ENCODE data around the gene EIPR1.

EIPR1 gene

DNA sequence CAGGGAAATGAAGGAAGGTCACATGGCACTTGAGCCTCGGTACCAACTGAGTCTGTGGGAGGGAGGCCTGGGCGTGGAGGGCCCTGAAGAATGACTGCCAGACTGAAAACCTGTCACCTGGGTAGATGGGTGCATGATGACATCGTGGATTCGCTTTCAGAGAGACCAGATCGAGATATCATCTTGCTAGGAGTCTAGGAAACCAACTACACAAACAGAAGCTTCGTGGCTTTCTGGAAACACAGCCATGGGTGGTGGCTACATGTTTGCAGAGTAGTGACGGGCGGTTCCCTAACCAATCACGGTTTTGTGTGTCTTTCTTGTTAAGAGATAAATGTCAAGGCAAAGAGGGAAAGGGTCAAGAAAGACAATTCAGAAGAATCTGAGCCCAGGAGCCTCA is 155.0 kb downstream of the EIPR1 start:
- ChIA-PET CTCF (no interaction called here), POLR2A (no interaction called here)
- Histone ChIP-seq H3K4me1 (ENCODE audit: control extremely low read depth in 1 of 4, control insufficient read depth in 4 of 4, insufficient read depth in 4 of 4, low read length in 3 of 4) (peaks cover 0 to 4% (median 0%) of the 10 kb centered on the region in 4 experiments), H3K27ac (ENCODE audit: insufficient read depth in 1 of 2, low read depth in 1 of 2, low read length in 2 of 2, poor library complexity in 1 of 2, severe bottlenecking in 2 of 2) (no peak overlapping the region), H3K36me3 (ENCODE audit: control insufficient read depth in 4 of 4, insufficient read depth in 4 of 4, low read length in 3 of 4) (peaks cover 0 to 4% (median 2%) of the 10 kb centered on the region in 4 experiments), H3K27me3 (replicated peaks in 2 of 5; ENCODE audit: control insufficient read depth in 4 of 5, insufficient read depth in 5 of 5, low read length in 4 of 5) (no peaks in the 10 kb centered on the region), H3K9me3 (ENCODE audit: control extremely low read depth in 1 of 5, control insufficient read depth in 4 of 5, insufficient read depth in 2 of 5, low read depth in 1 of 5, low read length in 4 of 5) (peaks cover 0 to 56% (median 23%) of the 10 kb centered on the region in 5 experiments), H3K4me3 (ENCODE audit: control insufficient read depth in 1 of 7, extremely low read depth in 1 of 7, insufficient read depth in 4 of 7, low read depth in 2 of 7, low read length in 6 of 7) (no peak overlapping the region)
- 99% methylated on average over 8 of the region's 9 CpGs for WGBS (ENCODE audit: insufficient coverage)
- no peak for DNase-seq

DNA sequence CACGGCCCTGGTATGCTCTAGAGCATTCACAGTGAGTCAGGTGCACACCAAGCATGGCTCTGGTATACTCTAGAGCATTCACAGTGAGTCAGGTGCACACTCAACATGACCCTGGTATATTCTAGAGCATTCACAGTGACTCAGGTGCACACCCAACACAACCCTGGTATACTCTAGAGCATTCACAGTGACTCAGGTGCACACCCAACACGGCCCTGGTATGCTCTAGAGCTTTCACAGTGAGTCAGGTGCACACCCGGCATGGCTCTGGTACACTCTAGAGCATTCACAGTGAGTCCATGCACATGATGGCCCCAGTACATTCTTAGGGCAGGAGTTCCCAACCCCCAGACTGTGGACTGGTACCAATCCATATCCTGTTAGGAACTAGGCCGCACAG is 158.1 kb downstream of the EIPR1 start:
- H3K4me3 ChIP-seq (ENCODE audit: control insufficient read depth in 1 of 7, extremely low read depth in 1 of 7, insufficient read depth in 4 of 7, low read depth in 2 of 7, low read length in 6 of 7): no peak overlapping the region
- POLR2A ChIA-PET: no interaction called here
- 100% methylated on average over 4 of the region's 4 CpGs for WGBS (ENCODE audit: insufficient coverage)
- peaks cover 0 to 4% (median 0%) of the 10 kb centered on the region in 4 experiments for H3K4me1 ChIP-seq (ENCODE audit: control extremely low read depth in 1 of 4, control insufficient read depth in 4 of 4, insufficient read depth in 4 of 4, low read length in 3 of 4)
- H3K9me3 ChIP-seq (ENCODE audit: control extremely low read depth in 1 of 5, control insufficient read depth in 4 of 5, insufficient read depth in 2 of 5, low read depth in 1 of 5, low read length in 4 of 5): peaks cover 0 to 32% (median 20%) of the 10 kb centered on the region in 5 experiments
- H3K27me3 ChIP-seq (replicated peaks in 2 of 5; ENCODE audit: control insufficient read depth in 4 of 5, insufficient read depth in 5 of 5, low read length in 4 of 5): no peaks in the 10 kb centered on the region
- H3K36me3 ChIP-seq (ENCODE audit: control insufficient read depth in 4 of 4, insufficient read depth in 4 of 4, low read length in 3 of 4): peaks cover 0 to 4% (median 2%) of the 10 kb centered on the region in 4 experiments
- CTCF ChIA-PET: no interaction called here
- no peak for DNase-seq
- no peak overlapping the region for H3K27ac ChIP-seq (ENCODE audit: insufficient read depth in 1 of 2, low read depth in 1 of 2, low read length in 2 of 2, poor library complexity in 1 of 2, severe bottlenecking in 2 of 2)

DNA sequence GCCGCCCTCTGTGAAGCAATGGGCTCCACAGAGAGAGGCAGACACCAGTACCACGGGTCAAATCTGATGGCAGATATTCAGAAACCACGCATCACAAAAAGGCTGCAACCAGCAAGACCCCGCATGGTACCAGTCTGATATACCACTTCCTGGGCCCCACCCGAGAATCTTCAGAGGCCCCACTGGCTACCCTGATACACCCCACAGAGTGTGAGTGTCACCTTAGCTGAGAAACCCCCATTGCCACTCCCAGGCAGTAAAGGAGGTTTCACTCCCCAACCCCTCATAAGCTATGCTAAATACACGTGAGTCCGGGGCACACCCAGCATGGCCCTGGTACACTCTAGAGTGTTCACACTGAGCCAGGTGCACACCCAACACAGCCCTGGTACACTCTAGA is 160.0 kb downstream of the EIPR1 start:
- Histone ChIP-seq H3K4me1 (ENCODE audit: control extremely low read depth in 1 of 4, control insufficient read depth in 4 of 4, insufficient read depth in 4 of 4, low read length in 3 of 4) (peaks cover 0 to 5% (median 0%) of the 10 kb centered on the region in 4 experiments), H3K27ac (ENCODE audit: insufficient read depth in 1 of 2, low read depth in 1 of 2, low read length in 2 of 2, poor library complexity in 1 of 2, severe bottlenecking in 2 of 2) (no peak overlapping the region), H3K9me3 (ENCODE audit: control extremely low read depth in 1 of 5, control insufficient read depth in 4 of 5, insufficient read depth in 2 of 5, low read depth in 1 of 5, low read length in 4 of 5) (peaks cover 0 to 18% (median 13%) of the 10 kb centered on the region in 5 experiments), H3K4me3 (ENCODE audit: control insufficient read depth in 1 of 7, extremely low read depth in 1 of 7, insufficient read depth in 4 of 7, low read depth in 2 of 7, low read length in 6 of 7) (no peak overlapping the region), H3K36me3 (ENCODE audit: control insufficient read depth in 4 of 4, insufficient read depth in 4 of 4, low read length in 3 of 4) (peaks cover 0 to 7% (median 4%) of the 10 kb centered on the region in 4 experiments), H3K27me3 (replicated peaks in 2 of 5; ENCODE audit: control insufficient read depth in 4 of 5, insufficient read depth in 5 of 5, low read length in 4 of 5) (no peaks in the 10 kb centered on the region)
- ChIA-PET CTCF (no interaction called here), POLR2A (no interaction called here)
- WGBS (ENCODE audit: insufficient coverage): 73% methylated on average over 4 of the region's 7 CpGs
- no peak for DNase-seq

DNA sequence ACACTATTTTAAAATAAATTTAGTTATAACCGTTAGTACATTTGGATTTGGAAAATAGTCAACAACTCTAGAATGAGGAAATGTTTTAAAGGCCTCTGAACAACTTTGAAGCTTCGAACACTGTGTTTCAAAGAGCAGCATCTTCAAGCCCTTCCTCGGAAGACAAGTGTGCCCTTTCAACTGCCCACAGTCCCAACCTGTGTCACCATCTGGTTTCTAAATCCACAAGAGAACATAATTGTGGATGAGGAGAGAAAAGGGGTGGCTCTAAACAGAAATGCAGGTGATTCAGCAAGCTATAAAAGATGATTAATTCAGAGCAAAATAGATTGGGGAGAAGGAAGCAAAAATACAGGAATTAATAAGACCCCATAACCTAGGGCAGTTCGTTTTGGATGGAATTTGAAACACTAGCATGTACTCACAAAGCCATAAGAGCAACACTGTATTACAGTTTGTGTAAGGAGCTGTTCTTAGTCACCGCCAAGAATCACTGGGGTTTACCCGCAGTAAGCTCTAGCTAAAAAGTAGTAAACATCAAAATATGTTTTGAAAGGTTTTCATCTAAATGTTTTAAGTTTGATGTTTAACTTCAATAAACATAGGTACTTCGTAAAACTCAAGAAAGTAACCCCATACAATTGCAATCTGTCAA is 160.7 kb downstream of the EIPR1 start:
- POLR2A ChIA-PET: no interaction called here
- no peak overlapping the region for H3K27ac ChIP-seq (ENCODE audit: insufficient read depth in 1 of 2, low read depth in 1 of 2, low read length in 2 of 2, poor library complexity in 1 of 2, severe bottlenecking in 2 of 2)
- DNase-seq: no peak
- H3K27me3 ChIP-seq (replicated peaks in 2 of 5; ENCODE audit: control insufficient read depth in 4 of 5, insufficient read depth in 5 of 5, low read length in 4 of 5): no peaks in the 10 kb centered on the region
- 100% methylated on average over 3 of the region's 7 CpGs for WGBS (ENCODE audit: insufficient coverage)
- H3K4me1 ChIP-seq (ENCODE audit: control extremely low read depth in 1 of 4, control insufficient read depth in 4 of 4, insufficient read depth in 4 of 4, low read length in 3 of 4): peaks cover 0 to 5% (median 0%) of the 10 kb centered on the region in 4 experiments
- no peak overlapping the region for H3K4me3 ChIP-seq (ENCODE audit: control insufficient read depth in 1 of 7, extremely low read depth in 1 of 7, insufficient read depth in 4 of 7, low read depth in 2 of 7, low read length in 6 of 7)
- CTCF ChIA-PET: no interaction called here
- peaks cover 0 to 13% (median 4%) of the 10 kb centered on the region in 4 experiments for H3K36me3 ChIP-seq (ENCODE audit: control insufficient read depth in 4 of 4, insufficient read depth in 4 of 4, low read length in 3 of 4)
- H3K9me3 ChIP-seq (ENCODE audit: control extremely low read depth in 1 of 5, control insufficient read depth in 4 of 5, insufficient read depth in 2 of 5, low read depth in 1 of 5, low read length in 4 of 5): peaks cover 0 to 16% (median 12%) of the 10 kb centered on the region in 5 experiments

DNA sequence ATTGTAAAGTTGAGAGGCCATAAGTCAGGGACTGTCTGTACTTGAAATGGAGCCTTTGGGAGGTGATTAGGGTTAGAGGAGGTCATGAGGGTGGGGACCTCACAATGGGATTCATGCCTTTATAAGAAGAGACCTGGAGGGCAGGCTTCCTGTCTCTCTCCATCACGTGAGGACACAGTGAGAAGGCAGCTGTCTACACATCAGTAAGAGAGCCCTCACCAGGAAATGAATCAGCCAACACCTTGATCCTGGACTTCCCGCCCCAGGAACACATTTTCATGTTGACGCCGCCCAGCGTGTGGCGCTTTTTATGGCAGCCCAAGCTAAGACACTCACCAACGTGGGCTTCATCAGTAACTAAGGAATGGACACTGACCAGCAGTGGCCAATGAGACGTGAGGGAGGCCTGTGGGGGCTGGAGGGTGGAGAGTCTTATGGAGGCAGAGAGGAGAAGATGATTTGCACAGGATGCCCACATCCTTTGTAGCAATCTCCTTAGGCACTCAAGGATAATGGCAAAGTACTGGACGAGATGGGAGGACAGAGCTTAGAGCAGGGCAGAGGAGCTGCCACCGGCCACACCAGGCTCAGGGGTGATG is 162.7 kb downstream of the EIPR1 start:
- Histone ChIP-seq H3K27ac (ENCODE audit: insufficient read depth in 1 of 2, low read depth in 1 of 2, low read length in 2 of 2, poor library complexity in 1 of 2, severe bottlenecking in 2 of 2) (no peak overlapping the region), H3K36me3 (ENCODE audit: control insufficient read depth in 4 of 4, insufficient read depth in 4 of 4, low read length in 3 of 4) (peaks cover 0 to 17% (median 7%) of the 10 kb centered on the region in 4 experiments), H3K27me3 (replicated peaks in 2 of 5; ENCODE audit: control insufficient read depth in 4 of 5, insufficient read depth in 5 of 5, low read length in 4 of 5) (no peaks in the 10 kb centered on the region), H3K9me3 (ENCODE audit: control extremely low read depth in 1 of 5, control insufficient read depth in 4 of 5, insufficient read depth in 2 of 5, low read depth in 1 of 5, low read length in 4 of 5) (peaks cover 0 to 4% (median under 1%) of the 10 kb centered on the region in 5 experiments), H3K4me1 (ENCODE audit: control extremely low read depth in 1 of 4, control insufficient read depth in 4 of 4, insufficient read depth in 4 of 4, low read length in 3 of 4) (peaks cover 0 to 5% (median 0%) of the 10 kb centered on the region in 4 experiments), H3K4me3 (ENCODE audit: control insufficient read depth in 1 of 7, extremely low read depth in 1 of 7, insufficient read depth in 4 of 7, low read depth in 2 of 7, low read length in 6 of 7) (no peak overlapping the region)
- WGBS (ENCODE audit: insufficient coverage): 89% methylated on average over 10 of the region's 10 CpGs
- ChIA-PET CTCF (no interaction called here), POLR2A (no interaction called here)
- DNase-seq: no peak

DNA sequence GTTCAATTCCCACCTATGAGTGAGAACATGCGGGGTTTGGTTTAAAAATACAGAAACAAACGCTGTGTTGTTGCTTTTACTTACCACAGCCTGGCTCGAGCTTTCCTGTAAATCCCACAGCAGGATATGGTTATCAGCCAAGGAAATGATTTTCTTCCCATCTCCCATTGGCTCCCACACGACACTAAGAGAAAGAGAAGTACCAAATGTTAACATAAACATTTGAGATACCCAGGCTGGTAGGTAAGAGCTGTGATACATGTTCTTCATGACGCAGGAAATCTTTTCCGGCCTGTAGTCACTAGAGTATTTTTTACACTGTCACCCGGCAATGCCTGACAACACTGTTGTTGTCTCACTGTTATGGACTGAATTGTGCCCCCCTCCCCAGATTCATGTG is 163.6 kb downstream of the EIPR1 start:
- 42% methylated on average over 6 of the region's 7 CpGs for WGBS (ENCODE audit: insufficient coverage)
- CTCF ChIA-PET: no interaction called here
- peaks cover 0 to 26% (median 7%) of the 10 kb centered on the region in 4 experiments for H3K36me3 ChIP-seq (ENCODE audit: control insufficient read depth in 4 of 4, insufficient read depth in 4 of 4, low read length in 3 of 4)

DNA sequence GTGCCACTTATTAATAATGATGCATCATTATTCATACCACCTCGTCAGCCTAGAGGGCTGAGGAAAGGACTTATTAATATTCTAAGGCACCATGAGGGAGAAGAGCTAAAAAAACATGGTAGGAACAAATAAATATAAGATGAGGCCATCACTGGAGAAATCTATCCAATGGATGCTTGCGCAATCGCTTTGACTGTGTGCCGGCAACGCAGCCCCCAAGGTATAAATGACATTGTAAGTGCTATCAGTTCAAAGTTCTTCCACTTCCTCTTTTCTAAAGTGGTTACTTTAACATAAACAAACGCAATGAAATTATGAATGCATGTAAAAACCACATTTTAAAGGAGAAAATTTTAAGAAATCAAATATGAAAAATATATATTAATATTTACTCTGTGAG is 164.6 kb downstream of the EIPR1 start:
- WGBS (ENCODE audit: insufficient coverage): no CpG with 5 or more reads among the region's 6 CpGs
- H3K27ac ChIP-seq (ENCODE audit: insufficient read depth in 1 of 2, low read depth in 1 of 2, low read length in 2 of 2, poor library complexity in 1 of 2, severe bottlenecking in 2 of 2): no peak overlapping the region
- H3K27me3 ChIP-seq (replicated peaks in 2 of 5; ENCODE audit: control insufficient read depth in 4 of 5, insufficient read depth in 5 of 5, low read length in 4 of 5): no peaks in the 10 kb centered on the region
- DNase-seq: no peak
- ChIA-PET POLR2A (no interaction called here), CTCF (no interaction called here)
- H3K4me1 ChIP-seq (ENCODE audit: control extremely low read depth in 1 of 4, control insufficient read depth in 4 of 4, insufficient read depth in 4 of 4, low read length in 3 of 4): peaks cover 0 to 5% (median 0%) of the 10 kb centered on the region in 4 experiments
- no peak overlapping the region for H3K4me3 ChIP-seq (ENCODE audit: control insufficient read depth in 1 of 7, extremely low read depth in 1 of 7, insufficient read depth in 4 of 7, low read depth in 2 of 7, low read length in 6 of 7)
- peaks cover 0 to 33% (median 8%) of the 10 kb centered on the region in 4 experiments for H3K36me3 ChIP-seq (ENCODE audit: control insufficient read depth in 4 of 4, insufficient read depth in 4 of 4, low read length in 3 of 4)
- no peaks in the 10 kb centered on the region for H3K9me3 ChIP-seq (ENCODE audit: control extremely low read depth in 1 of 5, control insufficient read depth in 4 of 5, insufficient read depth in 2 of 5, low read depth in 1 of 5, low read length in 4 of 5)

More for the DNA sequence above, 163.6 kb downstream of the EIPR1 start:
- no peak for DNase-seq
- Histone ChIP-seq H3K4me3 (ENCODE audit: control insufficient read depth in 1 of 7, extremely low read depth in 1 of 7, insufficient read depth in 4 of 7, low read depth in 2 of 7, low read length in 6 of 7) (no peak overlapping the region), H3K4me1 (ENCODE audit: control extremely low read depth in 1 of 4, control insufficient read depth in 4 of 4, insufficient read depth in 4 of 4, low read length in 3 of 4) (peaks cover 0 to 5% (median 0%) of the 10 kb centered on the region in 4 experiments), H3K27me3 (replicated peaks in 2 of 5; ENCODE audit: control insufficient read depth in 4 of 5, insufficient read depth in 5 of 5, low read length in 4 of 5) (no peaks in the 10 kb centered on the region), H3K27ac (ENCODE audit: insufficient read depth in 1 of 2, low read depth in 1 of 2, low read length in 2 of 2, poor library complexity in 1 of 2, severe bottlenecking in 2 of 2) (peak overlapping the region in 1 of 2 experiments; percentile 0), H3K9me3 (ENCODE audit: control extremely low read depth in 1 of 5, control insufficient read depth in 4 of 5, insufficient read depth in 2 of 5, low read depth in 1 of 5, low read length in 4 of 5) (no peaks in the 10 kb centered on the region)
- POLR2A ChIA-PET: no interaction called here
